Astrocyte (in vitro differentiated cells and primary cell): ENCODE measurements around the gene PRODH.

Source experiments
- CTCF ChIP-seq: IDR thresholded peaks from 2 replicates; pipeline ENCODE4 v1.5.1; 2011; ENCODE audit warnings: low read depth, mild to moderate bottlenecking, inconsistent platforms, low read length, moderate library complexity; ENCODE audit not compliant: insufficient read depth
- EZH2 ChIP-seq: IDR thresholded peaks from 2 replicates; pipeline ENCODE4 v1.6.1; 2012; ENCODE audit warnings: mild to moderate bottlenecking, low read length, inconsistent platforms; ENCODE audit not compliant: insufficient read depth

DNA sequence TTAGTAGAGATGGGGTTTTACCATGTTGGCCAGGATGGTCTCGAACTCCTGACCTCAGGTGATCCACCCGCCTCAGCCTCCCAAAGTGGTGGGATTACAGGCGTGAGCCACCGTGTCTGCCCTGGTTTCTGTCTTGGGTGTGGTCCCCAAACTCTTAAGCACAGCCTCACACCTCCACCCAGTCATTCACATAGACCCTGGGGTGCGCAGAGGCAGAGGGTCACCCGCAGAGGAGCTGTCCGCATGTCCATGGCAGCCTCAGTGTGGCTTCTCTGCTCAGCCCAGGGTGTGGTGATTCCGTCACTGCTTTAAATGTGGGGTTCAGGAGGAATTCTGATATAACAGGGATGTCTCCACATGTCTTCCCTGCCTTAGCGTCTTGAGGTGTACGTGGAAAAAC, 48.5 kb upstream of the PRODH start:
- TF ChIP-seq EZH2, result no peak
- TF ChIP-seq CTCF, result no peak
